D341Med (cell line): ENCODE measurements around the gene PYGB.
"Not testable (repeated sequence)": the region's sequence is repeated elsewhere in the genome, so short reads cannot be mapped to it uniquely, and the experiment has no call there.

Experiments
- DNase-seq: peaks from one replicate; pipeline ENCODE4 v3.0.0; 2012; ENCODE audit warnings: low spot score

Gene PYGB

DNA sequence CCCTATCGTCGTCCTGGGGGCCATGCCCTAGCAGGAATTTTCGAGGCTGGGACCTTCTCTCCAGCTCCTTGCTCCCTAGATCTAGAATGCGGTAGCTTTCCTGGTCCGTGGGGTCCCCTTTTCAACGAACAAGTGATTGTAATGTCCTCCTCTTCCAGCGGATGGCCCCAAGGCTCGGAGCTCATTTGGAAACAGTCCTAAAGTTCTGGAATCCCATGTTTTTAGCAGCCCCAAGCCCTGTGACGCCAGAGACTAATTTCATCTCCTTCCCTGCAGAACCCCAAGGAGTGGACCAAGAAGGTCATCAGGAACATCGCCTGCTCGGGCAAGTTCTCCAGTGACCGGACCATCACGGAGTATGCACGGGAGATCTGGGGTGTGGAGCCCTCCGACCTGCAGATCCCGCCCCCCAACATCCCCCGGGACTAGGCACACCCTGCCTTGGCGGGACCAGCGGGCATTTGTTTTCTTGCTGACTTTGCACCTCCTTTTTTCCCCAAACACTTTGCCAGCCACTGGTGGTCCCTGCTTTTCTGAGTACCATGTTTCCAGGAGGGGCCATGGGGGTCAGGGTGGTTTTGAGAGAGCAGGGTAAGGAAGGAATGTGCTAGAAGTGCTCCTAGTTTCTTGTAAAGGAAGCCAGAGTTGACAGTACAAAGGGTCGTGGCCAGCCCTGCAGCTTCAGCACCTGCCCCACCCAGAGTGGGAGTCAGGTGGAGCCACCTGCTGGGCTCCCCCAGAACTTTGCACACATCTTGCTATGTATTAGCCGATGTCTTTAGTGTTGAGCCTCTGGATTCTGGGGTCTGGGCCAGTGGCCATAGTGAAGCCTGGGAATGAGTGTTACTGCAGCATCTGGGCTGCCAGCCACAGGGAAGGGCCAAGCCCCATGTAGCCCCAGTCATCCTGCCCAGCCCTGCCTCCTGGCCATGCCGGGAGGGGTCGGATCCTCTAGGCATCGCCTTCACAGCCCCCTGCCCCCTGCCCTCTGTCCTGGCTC, 48.5 kb downstream of the PYGB start:
- peak; percentile 71 for DNase-seq

GRCh38 chr20:25297141-25297905, 49.4 kb downstream of the PYGB start:
- no peak for DNase-seq

- DNase-seq = no peak
These were observed 51.9 kb downstream of the PYGB start for GRCh38 chr20:25299806-25300205.

GRCh38 chr20:25300496-25301170, 52.7 kb downstream of the PYGB start:
- no peak for DNase-seq

DNA sequence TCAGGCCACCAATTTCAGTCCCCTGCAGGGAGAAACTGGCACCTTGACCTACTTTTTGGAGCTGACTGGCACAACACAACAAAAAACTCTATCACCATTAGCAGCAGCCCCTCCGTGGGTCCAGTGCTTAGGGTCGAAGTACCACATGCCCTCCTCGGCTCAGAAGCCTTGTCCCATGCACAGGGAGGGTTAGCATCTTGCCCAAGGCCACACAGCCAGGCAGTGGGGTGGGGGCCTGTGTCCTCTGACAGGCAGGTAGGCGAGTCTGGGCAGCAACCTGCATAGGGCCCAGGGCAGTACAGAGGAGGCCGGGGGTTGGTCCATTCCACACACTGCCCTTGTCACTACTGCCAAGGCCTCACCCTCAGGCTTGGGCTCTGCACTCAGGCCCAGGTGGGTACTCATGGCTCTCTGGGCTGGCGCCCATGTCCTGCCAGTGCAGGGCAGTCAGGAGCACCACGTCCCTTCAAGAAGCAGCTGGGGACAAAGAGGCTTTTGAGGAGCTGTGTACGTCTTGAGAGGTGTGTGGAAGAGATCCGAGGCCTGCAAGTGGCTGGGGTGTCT, 53.6 kb downstream of the PYGB start:
- DNase-seq = no peak

- DNase-seq = no peak
These were observed 54.7 kb downstream of the PYGB start for GRCh38 chr20:25302596-25302995.

GRCh38 chr20:25303292-25304024, 55.6 kb downstream of the PYGB start:
- DNase-seq = no peak

DNA sequence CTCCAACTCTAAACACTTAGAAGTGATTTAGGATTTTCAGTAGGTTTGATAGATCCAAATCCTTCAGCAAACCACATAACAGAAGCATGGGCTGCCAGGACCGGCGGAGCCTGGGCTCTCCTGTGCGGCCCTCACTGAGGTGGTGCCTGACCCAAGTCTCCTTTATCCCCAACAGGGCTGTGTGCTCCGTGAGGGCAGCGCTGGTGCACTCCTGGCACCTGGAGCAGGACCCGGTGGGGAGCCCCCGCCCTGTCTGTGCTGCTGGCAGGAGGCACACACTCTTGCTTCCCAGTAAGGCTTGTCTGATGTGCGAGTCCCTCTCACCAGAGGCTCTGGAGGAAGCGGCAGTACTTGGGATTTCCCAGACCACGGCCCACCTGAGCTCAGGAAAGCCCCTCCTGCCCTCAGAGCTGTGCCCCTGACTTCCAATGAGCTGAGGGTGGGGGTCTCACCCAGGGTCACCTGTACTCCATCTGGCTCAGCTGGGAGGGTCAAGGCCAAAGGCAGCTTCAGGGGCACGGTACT, 56.2 kb downstream of the PYGB start:
- DNase-seq = no peak

DNA sequence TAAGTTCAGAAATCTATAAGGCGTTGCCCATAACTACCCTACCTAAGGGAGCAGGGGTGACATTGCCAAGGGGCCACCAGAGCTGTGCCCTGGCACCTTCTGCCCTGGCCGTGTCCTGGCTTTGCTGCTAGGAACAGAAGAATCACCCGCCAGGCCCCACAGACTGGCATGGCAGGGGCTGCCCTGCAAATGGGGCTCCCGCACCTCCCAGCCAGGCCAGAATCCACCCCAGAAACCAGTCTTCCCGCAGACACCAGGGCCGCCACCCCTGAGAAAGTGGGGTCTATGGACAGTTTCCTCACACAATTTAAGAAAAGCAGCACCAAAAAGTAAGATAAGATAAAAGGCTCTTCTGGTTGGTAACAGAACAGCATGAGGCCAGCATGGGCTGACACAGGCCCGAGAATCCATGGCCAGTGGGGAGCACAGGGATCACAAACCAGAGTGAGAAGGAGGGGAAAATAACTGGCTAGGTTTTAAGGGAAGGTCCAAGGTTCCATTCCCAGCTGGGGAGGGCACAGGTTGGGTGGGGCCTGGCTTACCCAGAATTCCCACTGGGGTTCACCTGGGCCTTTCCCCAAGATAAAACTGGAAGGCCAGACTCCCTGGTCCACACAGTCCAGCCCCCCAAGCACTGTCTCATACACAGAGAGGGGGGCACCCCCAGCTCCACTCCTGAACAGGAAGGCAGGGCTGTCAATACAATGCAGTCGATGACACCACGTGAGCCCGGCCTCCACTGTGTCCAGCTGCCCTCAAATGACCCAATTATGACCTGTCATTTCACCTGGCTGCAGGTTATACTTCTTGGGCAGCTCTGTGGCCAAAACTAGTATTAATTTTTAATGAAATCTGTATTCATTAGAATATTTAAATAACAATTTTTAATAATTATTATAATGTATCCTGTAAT, 59.4 kb downstream of the PYGB start:
- no peak for DNase-seq

DNA sequence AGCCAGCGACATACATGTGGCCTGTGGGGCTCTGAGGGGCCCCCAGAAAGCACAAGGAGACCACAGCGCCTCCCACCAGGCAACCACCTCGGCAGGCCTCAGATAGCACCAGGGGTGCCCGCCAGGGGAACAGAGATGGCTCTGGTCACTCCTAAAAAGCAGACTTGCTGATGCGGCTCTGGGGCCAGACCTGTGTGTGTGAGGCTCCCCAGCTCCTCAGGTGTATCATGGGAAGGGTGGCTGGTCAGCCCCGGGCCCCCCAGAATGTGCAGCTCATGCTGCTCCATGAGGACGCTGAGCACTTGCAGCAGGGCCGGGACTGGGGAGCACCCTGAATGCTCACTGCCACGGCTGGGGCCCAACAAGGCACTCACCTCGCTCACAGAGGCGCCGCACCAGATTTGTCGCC, 60.2 kb downstream of the PYGB start:
- DNase-seq = no peak

DNA sequence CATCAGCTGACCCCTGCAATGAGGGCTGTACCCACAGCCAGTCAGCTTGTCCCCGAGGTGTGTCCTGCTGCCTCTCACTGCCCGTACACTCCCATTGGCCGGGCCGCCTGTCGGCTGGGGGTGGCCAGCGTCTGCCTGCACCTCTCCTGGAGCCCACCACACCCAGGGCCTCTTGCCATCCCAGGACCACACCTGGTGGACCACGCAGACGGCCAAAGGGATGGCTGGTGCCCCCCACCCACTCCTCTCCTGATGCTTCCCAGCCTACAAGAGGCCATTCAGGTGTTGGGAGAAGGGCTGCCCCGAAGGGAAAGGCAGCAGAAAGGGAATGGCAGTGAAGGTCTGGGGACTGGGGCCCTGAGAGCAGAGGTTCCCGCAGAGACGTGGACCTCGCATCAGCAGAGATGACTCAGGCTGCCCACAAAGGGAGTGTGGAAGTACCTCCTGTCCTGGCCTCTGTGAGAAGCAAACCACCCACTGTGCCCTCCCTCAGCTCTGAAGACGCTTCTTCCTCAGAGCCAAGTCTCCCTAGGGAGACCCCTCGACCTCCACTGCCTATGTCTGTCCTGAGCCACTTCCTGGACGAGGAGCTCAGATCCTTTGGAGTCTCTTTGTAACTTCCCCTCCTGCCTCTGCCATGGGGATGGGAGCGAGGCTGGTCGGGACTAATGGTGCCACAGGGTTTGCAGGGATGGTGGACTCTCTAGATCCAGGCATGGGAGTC, 60.9 kb downstream of the PYGB start:
- DNase-seq = no peak

DNA sequence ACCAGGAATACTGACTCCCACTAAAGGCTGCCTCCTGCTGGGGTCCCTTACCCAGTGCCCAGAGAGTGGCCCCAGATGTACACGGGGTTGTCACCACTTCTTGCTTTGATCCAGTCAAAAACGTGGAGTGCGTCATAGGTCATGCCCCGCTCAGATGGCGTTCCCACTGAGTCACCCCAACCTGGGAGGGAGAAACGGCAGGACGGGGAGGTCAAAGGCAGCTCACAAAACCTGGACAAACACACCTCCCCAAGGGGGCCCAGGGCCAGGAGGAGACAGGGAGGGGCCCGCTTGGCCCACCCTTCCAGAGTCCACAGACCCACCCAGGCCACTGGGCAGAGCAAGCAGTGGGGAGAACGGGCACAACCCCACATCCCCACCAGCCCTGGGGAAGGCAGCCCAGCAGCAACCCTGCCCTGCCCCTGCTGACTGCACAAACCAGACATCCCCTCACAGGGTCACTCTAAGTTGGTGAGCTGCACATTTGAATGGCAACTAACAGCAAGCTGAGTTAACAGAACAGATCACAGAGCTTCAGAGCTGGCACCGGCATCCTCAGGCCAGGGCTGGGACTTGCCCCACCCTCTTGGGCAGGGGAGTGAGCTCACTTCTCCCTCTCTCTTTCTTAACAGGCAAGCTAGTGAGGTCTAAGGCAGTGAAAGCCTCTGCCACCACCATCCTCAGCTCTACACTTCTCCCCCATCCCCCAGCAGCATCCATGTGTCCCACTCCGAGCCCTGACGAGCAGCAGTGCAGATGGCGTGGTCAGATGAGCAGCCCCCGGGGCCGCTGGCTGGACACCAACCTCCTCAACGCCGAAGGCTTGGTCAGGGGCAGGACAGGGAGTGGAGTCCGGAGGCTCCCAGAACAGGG, 61.7 kb downstream of the PYGB start:
- DNase-seq = no peak

GRCh38 chr20:25310268-25310920, 62.5 kb downstream of the PYGB start:
- DNase-seq = no peak

DNA sequence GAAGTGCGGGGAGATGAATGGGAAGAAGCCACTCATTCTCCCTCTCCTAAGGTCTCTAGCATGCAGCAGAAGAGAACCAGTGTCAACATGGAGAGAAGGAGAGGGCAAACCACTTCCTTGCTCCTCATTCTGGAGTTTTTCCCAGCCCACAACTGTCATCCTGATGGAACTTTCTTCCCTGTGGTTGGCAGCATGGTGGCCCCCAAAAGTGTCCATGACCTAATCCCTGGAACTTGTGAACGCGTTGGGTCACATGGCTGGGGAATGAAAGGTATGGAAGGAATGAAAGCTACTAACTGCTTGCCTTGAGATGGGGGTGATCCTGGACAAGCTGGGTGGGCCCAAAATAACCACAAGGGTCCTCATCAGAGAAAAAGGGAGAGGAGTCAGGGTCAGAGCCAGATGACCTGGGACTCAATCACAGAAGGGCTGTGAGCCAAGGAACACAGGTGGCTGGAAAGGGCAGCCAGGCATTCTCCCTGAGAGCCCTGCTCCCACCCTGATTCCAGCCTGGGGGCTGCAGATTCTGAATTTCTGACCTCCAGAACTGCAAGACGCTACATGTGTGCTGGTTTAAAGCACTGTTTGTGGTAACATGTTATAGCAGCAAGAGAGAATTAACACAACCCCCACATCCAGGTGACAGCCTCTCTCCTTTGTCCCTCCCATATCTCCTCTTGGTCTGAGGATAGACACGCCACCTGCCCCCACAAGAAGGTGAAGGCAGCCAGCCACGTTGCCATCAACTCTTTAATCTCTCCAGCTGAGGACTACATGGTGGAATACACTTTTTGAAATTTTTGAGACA, 63.2 kb downstream of the PYGB start:
- DNase-seq = no peak

DNA sequence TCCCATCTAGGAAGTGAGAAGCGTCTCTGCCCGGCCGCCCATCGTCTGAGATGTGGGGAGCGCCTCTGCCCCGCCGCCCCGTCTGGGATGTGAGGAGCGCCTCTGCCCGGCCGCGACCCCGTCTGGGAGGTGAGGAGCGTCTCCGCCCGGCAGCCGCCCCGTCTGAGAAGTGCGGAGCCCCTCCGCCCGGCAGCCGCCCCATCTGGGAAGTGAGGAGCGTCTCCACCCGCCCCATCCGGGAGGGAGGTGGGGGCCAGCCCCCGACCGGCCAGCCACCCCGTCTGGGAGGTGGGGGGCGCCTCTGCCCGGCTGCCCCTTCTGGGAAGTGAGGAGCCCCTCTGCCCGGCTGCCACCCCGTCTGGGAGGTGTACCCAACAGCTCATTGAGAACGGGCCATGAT, 64.8 kb downstream of the PYGB start:
- DNase-seq = not testable (repeated sequence)

DNA sequence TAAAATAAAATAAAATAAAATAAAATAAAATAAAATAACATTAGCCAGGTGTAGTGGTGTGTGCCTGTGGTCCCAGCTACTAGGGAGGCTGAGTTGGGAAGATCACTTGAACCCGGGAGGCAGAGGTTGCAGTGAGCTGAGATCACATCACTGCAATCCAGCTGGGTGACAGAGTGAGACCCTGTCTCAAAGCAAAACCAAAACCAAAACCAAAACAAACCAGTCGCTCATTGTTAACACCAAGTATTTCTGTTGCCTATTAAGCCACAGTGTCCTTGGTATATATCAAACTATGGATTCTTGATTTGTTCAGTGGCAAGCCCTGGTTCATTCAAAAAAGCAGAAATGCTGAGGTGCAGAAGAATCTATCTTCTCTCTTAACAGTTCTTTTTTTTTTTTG, 65.7 kb downstream of the PYGB start:
- no peak for DNase-seq
